ENCODE data around the gene DENND2A.
"Not testable (repeated sequence)": the region's sequence is repeated elsewhere in the genome, so short reads cannot be mapped to it uniquely, and the experiment has no call there.

The DENND2A gene

GRCh38 chr7:140678081-140678815 is 37.6 kb upstream of the DENND2A start:
- no peak overlapping the region for H3K4me3 ChIP-seq (ENCODE audit: low read depth, low read length)
- no peak for DNase-seq (ENCODE audit: low read depth)
- TF ChIP-seq POLR2A (IDR thresholded peaks at IDR 0.05; ENCODE audit: extremely low read depth, insufficient read length) = no peak
- TF ChIP-seq MYC (IDR thresholded peaks at IDR 0.05; ENCODE audit: low read depth, low read length) = no peak
- TF ChIP-seq, protein P1, sequence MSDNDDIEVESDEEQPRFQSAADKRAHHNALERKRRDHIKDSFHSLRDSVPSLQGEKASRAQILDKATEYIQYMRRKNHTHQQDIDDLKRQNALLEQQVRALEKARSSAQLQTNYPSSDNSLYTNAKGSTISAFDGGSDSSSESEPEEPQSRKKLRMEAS (IDR thresholded peaks at IDR 0.05; ENCODE audit: low read depth, low read length) = no peak
- TF ChIP-seq, protein P2, sequence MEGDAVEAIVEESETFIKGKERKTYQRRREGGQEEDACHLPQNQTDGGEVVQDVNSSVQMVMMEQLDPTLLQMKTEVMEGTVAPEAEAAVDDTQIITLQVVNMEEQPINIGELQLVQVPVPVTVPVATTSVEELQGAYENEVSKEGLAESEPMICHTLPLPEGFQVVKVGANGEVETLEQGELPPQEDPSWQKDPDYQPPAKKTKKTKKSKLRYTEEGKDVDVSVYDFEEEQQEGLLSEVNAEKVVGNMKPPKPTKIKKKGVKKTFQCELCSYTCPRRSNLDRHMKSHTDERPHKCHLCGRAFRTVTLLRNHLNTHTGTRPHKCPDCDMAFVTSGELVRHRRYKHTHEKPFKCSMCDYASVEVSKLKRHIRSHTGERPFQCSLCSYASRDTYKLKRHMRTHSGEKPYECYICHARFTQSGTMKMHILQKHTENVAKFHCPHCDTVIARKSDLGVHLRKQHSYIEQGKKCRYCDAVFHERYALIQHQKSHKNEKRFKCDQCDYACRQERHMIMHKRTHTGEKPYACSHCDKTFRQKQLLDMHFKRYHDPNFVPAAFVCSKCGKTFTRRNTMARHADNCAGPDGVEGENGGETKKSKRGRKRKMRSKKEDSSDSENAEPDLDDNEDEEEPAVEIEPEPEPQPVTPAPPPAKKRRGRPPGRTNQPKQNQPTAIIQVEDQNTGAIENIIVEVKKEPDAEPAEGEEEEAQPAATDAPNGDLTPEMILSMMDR (IDR thresholded peaks at IDR 0.05; ENCODE audit: low read depth, low read length) = no peak

GRCh38 chr7:140677496-140677895 is 36.9 kb upstream of the DENND2A start:
- H3K4me3 ChIP-seq (ENCODE audit: low read depth, low read length) = no peak overlapping the region
- DNase-seq (ENCODE audit: low read depth) = no peak
- TF ChIP-seq, protein P2 (IDR thresholded peaks at IDR 0.05; ENCODE audit: low read depth, low read length) = no peak
- TF ChIP-seq POLR2A (IDR thresholded peaks at IDR 0.05; ENCODE audit: extremely low read depth, insufficient read length) = no peak
- no peak for TF ChIP-seq MYC (IDR thresholded peaks at IDR 0.05; ENCODE audit: low read depth, low read length)
- TF ChIP-seq, protein P1 (IDR thresholded peaks at IDR 0.05; ENCODE audit: low read depth, low read length) = no peak

DNA sequence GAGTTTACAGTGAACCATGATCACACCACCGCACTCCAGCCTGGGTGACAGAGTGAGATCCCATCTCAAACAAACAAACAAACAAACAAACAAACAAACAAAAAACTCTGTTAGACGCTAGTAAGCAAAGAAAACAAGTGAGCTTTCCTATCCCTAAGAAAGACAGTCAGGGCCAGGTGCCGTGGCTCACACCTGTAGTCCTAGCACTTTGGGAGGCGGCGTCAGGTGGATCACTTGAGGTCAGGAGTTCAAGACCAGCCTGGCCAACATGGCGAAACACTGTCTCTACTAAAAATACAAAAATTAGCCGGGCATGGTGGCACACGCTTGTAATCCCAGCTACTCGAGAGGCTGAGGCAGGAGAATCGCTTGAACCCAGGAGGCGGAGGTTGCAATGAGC is 36.3 kb upstream of the DENND2A start:
- DNase-seq (ENCODE audit: low read depth); H3K4me3 ChIP-seq (ENCODE audit: low read depth, low read length): not testable (repeated sequence)

DNA sequence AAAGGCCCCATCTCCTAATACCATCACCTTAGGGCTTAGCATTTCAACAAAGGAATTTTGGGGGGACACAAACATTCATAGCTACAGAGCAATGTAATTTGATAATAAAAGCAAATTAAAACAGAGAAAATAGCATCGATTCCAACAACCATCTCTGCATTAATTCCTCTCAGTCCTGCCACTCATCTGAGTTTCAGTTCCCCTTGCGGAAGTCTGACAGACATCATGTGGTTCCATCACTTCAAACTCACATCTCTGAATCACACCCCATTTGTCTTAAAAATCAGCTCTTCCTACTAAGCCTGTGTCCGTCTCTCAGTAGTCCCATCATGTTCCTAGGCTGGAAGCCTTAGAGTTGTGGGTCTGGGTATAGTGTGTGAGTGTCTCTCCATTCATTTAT is 35.7 kb upstream of the DENND2A start:
- peak; percentile 54 for DNase-seq (ENCODE audit: low read depth)
- no peak overlapping the region for H3K4me3 ChIP-seq (ENCODE audit: low read depth, low read length)
- TF ChIP-seq, protein P2 (IDR thresholded peaks at IDR 0.05; ENCODE audit: low read depth, low read length) = no peak
- TF ChIP-seq POLR2A (IDR thresholded peaks at IDR 0.05; ENCODE audit: extremely low read depth, insufficient read length) (no peak), MYC (IDR thresholded peaks at IDR 0.05; ENCODE audit: low read depth, low read length) (no peak)
- TF ChIP-seq, protein P1 (IDR thresholded peaks at IDR 0.05; ENCODE audit: low read depth, low read length) = no peak

DNA sequence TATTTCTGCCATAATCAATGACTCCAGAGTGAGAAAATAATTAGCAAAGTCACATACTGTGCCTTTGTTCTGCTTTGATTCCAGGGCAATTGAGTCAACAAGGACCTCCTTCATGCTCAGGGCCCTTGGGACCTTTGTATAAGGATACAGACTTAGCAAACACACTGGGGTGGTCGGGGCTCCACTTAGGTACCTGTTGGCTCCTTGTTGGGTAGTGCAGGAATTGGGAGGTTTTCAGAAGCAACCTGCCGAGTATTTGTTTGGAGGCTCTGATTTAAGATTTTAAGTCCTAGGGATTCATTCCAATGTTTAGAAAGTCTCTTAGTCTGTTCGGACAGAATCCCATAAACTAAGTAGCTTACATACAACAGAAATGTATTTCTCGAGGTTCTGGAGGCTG is 35.1 kb upstream of the DENND2A start:
- no peak overlapping the region for H3K4me3 ChIP-seq (ENCODE audit: low read depth, low read length)
- DNase-seq (ENCODE audit: low read depth) = no peak
- TF ChIP-seq MYC (IDR thresholded peaks at IDR 0.05; ENCODE audit: low read depth, low read length) = no peak
- TF ChIP-seq, protein P1 (IDR thresholded peaks at IDR 0.05; ENCODE audit: low read depth, low read length) = no peak
- TF ChIP-seq, protein P2 (IDR thresholded peaks at IDR 0.05; ENCODE audit: low read depth, low read length) = no peak
- no peak for TF ChIP-seq POLR2A (IDR thresholded peaks at IDR 0.05; ENCODE audit: extremely low read depth, insufficient read length)

- TF ChIP-seq, protein P1 (IDR thresholded peaks at IDR 0.05; ENCODE audit: low read depth, low read length) = 0 out of 2 replicates have a peak, but pooled peaks have one; percentile 49
- TF ChIP-seq, protein P2 (IDR thresholded peaks at IDR 0.05; ENCODE audit: low read depth, low read length) = peak; percentile 71
- TF ChIP-seq POLR2A (IDR thresholded peaks at IDR 0.05; ENCODE audit: extremely low read depth, insufficient read length) (no peak), MYC (IDR thresholded peaks at IDR 0.05; ENCODE audit: low read depth, low read length) (peak; percentile 16; the same call in 1 of the 2 replicates)
- H3K4me3 ChIP-seq (ENCODE audit: low read depth, low read length) = no peak overlapping the region
- DNase-seq (ENCODE audit: low read depth) = peak; percentile 81
Observed at GRCh38 chr7:140674899-140675701, 34.5 kb upstream of the DENND2A start.

Data from NB4 (cell line).